HepG2 (cell line): ENCODE measurements around the gene C21orf58. TPM values are rescaled to one million over a fixed set of nuclear protein-coding genes. Genes with fewer than 3 reads are reported as not detected.

ENCODE experiments used
- AGO1 ChIP-seq: fragments of 200-400 bp; formaldehyde crosslinking; IDR thresholded peaks from 2 replicates; pipeline ENCODE4 v1.6.1; 2017; ENCODE audit warnings: mild to moderate bottlenecking, low read depth, low read length, moderate library complexity; ENCODE audit not compliant: poor library complexity, severe bottlenecking
- BCL6 ChIP-seq: IDR thresholded peaks from 2 replicates; pipeline ENCODE4 v1.6.1; 2016; ENCODE audit warnings: missing genetic modification reagents, missing compliant biosample characterization
- ELF3 ChIP-seq: IDR thresholded peaks from 2 replicates; pipeline ENCODE4 v1.6.1; 2016; ENCODE audit warnings: missing genetic modification reagents, missing compliant biosample characterization
- HOXA7 ChIP-seq: sonication (generic); formaldehyde crosslinking; IDR thresholded peaks from 2 replicates; pipeline ENCODE4 v1.8.1; 2022; ENCODE audit warnings: mild to moderate bottlenecking, missing genetic modification reagents, moderate library complexity
- MATR3 ChIP-seq: sonication (generic); formaldehyde crosslinking; IDR thresholded peaks from 2 replicates; pipeline ENCODE4 v1.4.0; 2020; ENCODE audit warnings: missing genetic modification reagents
- MTA3 ChIP-seq: sonication (generic); formaldehyde crosslinking; IDR thresholded peaks from 2 replicates; pipeline ENCODE4 v1.4.0; 2020; ENCODE audit warnings: missing genetic modification reagents
- RBFOX2 ChIP-seq: fragments of 200-400 bp; formaldehyde crosslinking; IDR thresholded peaks from 2 replicates; pipeline ENCODE4 v1.6.1; 2017; ENCODE audit warnings: low read depth, mild to moderate bottlenecking, low read length
- TMF1 ChIP-seq: sonication (generic); formaldehyde crosslinking; IDR thresholded peaks from 2 replicates; pipeline ENCODE4 v1.8.1; 2022; ENCODE audit warnings: low read depth, missing genetic modification reagents
- TOPORS ChIP-seq: sonication (generic); formaldehyde crosslinking; IDR thresholded peaks from 2 replicates; pipeline ENCODE4 v1.8.0; 2023; ENCODE audit warnings: mild to moderate bottlenecking, missing genetic modification reagents
- ZFY ChIP-seq: sonication (generic); formaldehyde crosslinking; IDR thresholded peaks from 2 replicates; pipeline ENCODE4 v1.4.0; 2020; ENCODE audit warnings: missing genetic modification reagents
- ZNF263 ChIP-seq: sonication (generic); formaldehyde crosslinking; IDR thresholded peaks from 2 replicates; pipeline ENCODE4 v1.4.0; 2020; ENCODE audit warnings: missing genetic modification reagents
- ZNF281 ChIP-seq: sonication (generic); formaldehyde crosslinking; IDR thresholded peaks from 2 replicates; pipeline ENCODE4 v1.4.0; 2020; ENCODE audit warnings: missing genetic modification reagents, borderline replicate concordance
- ZNF552 ChIP-seq: sonication (generic); formaldehyde crosslinking; IDR thresholded peaks from 2 replicates; pipeline ENCODE4 v1.9.0; 2022; ENCODE audit warnings: missing genetic modification reagents, mild to moderate bottlenecking, borderline replicate concordance
- polyA plus RNA-seq, 8 experiments: library from polyadenylated mRNA; depleted of rRNA in 3 of 8; stranded (reverse) in 7 of 8; unstranded in 1 of 8; fragments of >200 nt; fragmentation: Illumina TruSeq in 4 of 8; extraction: Trizol in 4 of 8; gene quantifications; 2 replicates each; pipeline versions ENCODE4 v1.2.1 to v1.2.3, GENCODE V29; 2011 to 2016; ENCODE audit warnings: low read depth in 4 of 8, missing spikeins in 1 of 8, mixed read lengths in 1 of 8; ENCODE audit not compliant: insufficient read depth in 1 of 8
- total RNA-seq, 5 experiments: library from RNA; depleted of rRNA; stranded (reverse); fragments of >200 nt; fragmentation: Illumina TruSeq; extraction: Trizol; gene quantifications; 2 replicates each; pipeline ENCODE4 v1.2.3, GENCODE V29; 2016; ENCODE audit warnings: low read depth in 1 of 5
- TF ChIP-seq, protein P1 (sequence below): sonication (generic); formaldehyde crosslinking; IDR thresholded peaks from 2 replicates; pipeline ENCODE4 v1.9.0; 2022; ENCODE audit warnings: low read depth, missing genetic modification reagents
- TF ChIP-seq, protein P2 (sequence below): sonication (generic); formaldehyde crosslinking; IDR thresholded peaks from 2 replicates; pipeline ENCODE4 v1.5.1; 2020; ENCODE audit warnings: mild to moderate bottlenecking, moderate library complexity, missing genetic modification reagents

Gene C21orf58
- total and polyA plus RNA-seq, 2 of the 13 experiments (the other 11 are each of a cell fraction or from before 2014, with no cell fraction given), result 3.5 to 6.8 TPM

GRCh38 chr21:46325073-46325912, 1.6 kb upstream of the C21orf58 start (continued):
- no peak for TF ChIP-seq MTA3 (CRISPR knock-in tag)
- TF ChIP-seq TMF1 (CRISPR knock-in tag), result no peak
- TF ChIP-seq, protein P1, sequence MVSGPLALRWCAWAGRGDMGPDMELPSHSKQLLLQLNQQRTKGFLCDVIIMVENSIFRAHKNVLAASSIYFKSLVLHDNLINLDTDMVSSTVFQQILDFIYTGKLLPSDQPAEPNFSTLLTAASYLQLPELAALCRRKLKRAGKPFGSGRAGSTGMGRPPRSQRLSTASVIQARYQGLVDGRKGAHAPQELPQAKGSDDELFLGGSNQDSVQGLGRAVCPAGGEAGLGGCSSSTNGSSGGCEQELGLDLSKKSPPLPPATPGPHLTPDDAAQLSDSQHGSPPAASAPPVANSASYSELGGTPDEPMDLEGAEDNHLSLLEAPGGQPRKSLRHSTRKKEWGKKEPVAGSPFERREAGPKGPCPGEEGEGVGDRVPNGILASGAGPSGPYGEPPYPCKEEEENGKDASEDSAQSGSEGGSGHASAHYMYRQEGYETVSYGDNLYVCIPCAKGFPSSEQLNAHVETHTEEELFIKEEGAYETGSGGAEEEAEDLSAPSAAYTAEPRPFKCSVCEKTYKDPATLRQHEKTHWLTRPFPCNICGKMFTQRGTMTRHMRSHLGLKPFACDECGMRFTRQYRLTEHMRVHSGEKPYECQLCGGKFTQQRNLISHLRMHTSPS (CRISPR knock-in tag), result no peak
- no peak for TF ChIP-seq MATR3 (CRISPR knock-in tag)
- TF ChIP-seq BCL6 (CRISPR knock-in tag), result no peak
- TF ChIP-seq ZNF552 (CRISPR knock-in tag), result no peak
- TF ChIP-seq, protein P2, sequence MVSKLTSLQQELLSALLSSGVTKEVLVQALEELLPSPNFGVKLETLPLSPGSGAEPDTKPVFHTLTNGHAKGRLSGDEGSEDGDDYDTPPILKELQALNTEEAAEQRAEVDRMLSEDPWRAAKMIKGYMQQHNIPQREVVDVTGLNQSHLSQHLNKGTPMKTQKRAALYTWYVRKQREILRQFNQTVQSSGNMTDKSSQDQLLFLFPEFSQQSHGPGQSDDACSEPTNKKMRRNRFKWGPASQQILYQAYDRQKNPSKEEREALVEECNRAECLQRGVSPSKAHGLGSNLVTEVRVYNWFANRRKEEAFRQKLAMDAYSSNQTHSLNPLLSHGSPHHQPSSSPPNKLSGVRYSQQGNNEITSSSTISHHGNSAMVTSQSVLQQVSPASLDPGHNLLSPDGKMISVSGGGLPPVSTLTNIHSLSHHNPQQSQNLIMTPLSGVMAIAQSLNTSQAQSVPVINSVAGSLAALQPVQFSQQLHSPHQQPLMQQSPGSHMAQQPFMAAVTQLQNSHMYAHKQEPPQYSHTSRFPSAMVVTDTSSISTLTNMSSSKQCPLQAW (CRISPR knock-in tag), result peak; percentile 11; the same call in 1 of the 2 replicates
- TF ChIP-seq TOPORS (CRISPR knock-in tag), result no peak
- no peak for TF ChIP-seq AGO1
- no peak for TF ChIP-seq ZNF263 (CRISPR knock-in tag)
- TF ChIP-seq ZFY, result peak; percentile 39; the same call in 1 of the 2 replicates
- no peak for TF ChIP-seq HOXA7
- TF ChIP-seq ELF3, result no peak
- no peak; the same call in 1 of the 2 replicates for TF ChIP-seq ZNF281 (CRISPR knock-in tag)
- no peak for TF ChIP-seq RBFOX2
